Lung (tissue), 12 donors: Measurements from ENCODE around the gene SHF. TPM values are rescaled to one million over a fixed set of nuclear protein-coding genes. Genes with fewer than 3 reads are reported as not detected.
A peak's percentile ranks its signal among the peaks of the same experiment; 100 is the strongest.

Experiments
- ATAC-seq: fragments of 200-7000 bp; cut with Tn5 transposase; one replicate; pipeline ENCODE4 v1.9.1; 2020; ENCODE audit warnings: moderate number of reproducible peaks; ENCODE audit not compliant: insufficient read depth, low FRiP score
- DNase-seq, 3 donors: peaks; one replicate each; pipeline ENCODE4 v3.0.0-alpha.2; 2013 to 2017
- H3K27ac ChIP-seq, 2 donors: one replicate each; pipeline ENCODE4 v1.5.1; 2013; ENCODE audit warnings: mild to moderate bottlenecking in 2 of 2, moderate library complexity in 2 of 2, control low read depth in 1 of 2, inconsistent platforms in 1 of 2, low read depth in 1 of 2, low read length in 1 of 2
- H3K27me3 ChIP-seq, 3 donors: one replicate each; pipeline ENCODE4 v1.5.1; 2013; ENCODE audit warnings: low read length in 2 of 3; ENCODE audit not compliant: control insufficient read depth in 3 of 3, insufficient read depth in 3 of 3
- H3K36me3 ChIP-seq, 4 donors: one replicate each; pipeline ENCODE4 v1.5.1; 2013; ENCODE audit warnings: low read length in 4 of 4, mild to moderate bottlenecking in 1 of 4, moderate library complexity in 1 of 4; ENCODE audit not compliant: control insufficient read depth in 4 of 4, insufficient read depth in 4 of 4
- H3K4me1 ChIP-seq, 5 donors: one replicate each; pipeline ENCODE4 v1.5.1; 2013; ENCODE audit warnings: low read length in 5 of 5, mild to moderate bottlenecking in 2 of 5, moderate library complexity in 1 of 5; ENCODE audit not compliant: control insufficient read depth in 5 of 5, insufficient read depth in 5 of 5
- H3K4me3 ChIP-seq: one replicate; pipeline ENCODE4 v1.5.1; 2013; ENCODE audit warnings: mild to moderate bottlenecking, control low read depth, moderate library complexity
- H3K9ac ChIP-seq, 2 donors: one replicate each; pipeline ENCODE4 v1.5.1; 2013; ENCODE audit warnings: low read length in 2 of 2, control low read depth in 1 of 2; ENCODE audit not compliant: insufficient read depth in 1 of 2
- H3K9me3 ChIP-seq, 4 donors: one replicate each; pipeline ENCODE4 v1.5.1; 2013; ENCODE audit warnings: low read length in 3 of 4, mild to moderate bottlenecking in 1 of 4, moderate library complexity in 1 of 4; ENCODE audit not compliant: control insufficient read depth in 4 of 4, insufficient read depth in 3 of 4
- WGBS, 2 donors: extraction: QIAGEN DNeasy Blood & Tissue Kit; methylation state at CpG; one replicate each; pipeline ENCODE4 v1.1.7; 2013; 5-methylcytosine and 5-hydroxymethylcytosine counted together
- polyA plus RNA-seq, 2 donors: library from polyadenylated mRNA; stranded (reverse); fragments of 200-250 nt; gene quantifications; one replicate each; pipeline ENCODE4 v1.2.1, GENCODE V29; 2013
- total RNA-seq, 2 donors: library from RNA; depleted of rRNA in 1 of 2; stranded (reverse); fragments of >200 nt in 1 of 2; gene quantifications; one replicate each; pipeline ENCODE4 v1.2.1, GENCODE V29; 2014 to 2021
- TF ChIP-seq, protein P1 (sequence below): IDR thresholded peaks from 2 replicates; pipeline ENCODE4 v1.5.1; 2012; ENCODE audit warnings: mild to moderate bottlenecking; ENCODE audit errors: control extremely low read depth, extremely low read depth
- donor health status: control.
- donor health status: control.
- donor health status: Bipolar disorder and iron deficiency.
- donor health status: healthy.
- donor health status: DM: yes; HTN: yes; CAD: no.

The SHF gene
- total and polyA plus RNA-seq, 4 donors: 1.9 to 15.9 (median 4.0) TPM

DNA sequence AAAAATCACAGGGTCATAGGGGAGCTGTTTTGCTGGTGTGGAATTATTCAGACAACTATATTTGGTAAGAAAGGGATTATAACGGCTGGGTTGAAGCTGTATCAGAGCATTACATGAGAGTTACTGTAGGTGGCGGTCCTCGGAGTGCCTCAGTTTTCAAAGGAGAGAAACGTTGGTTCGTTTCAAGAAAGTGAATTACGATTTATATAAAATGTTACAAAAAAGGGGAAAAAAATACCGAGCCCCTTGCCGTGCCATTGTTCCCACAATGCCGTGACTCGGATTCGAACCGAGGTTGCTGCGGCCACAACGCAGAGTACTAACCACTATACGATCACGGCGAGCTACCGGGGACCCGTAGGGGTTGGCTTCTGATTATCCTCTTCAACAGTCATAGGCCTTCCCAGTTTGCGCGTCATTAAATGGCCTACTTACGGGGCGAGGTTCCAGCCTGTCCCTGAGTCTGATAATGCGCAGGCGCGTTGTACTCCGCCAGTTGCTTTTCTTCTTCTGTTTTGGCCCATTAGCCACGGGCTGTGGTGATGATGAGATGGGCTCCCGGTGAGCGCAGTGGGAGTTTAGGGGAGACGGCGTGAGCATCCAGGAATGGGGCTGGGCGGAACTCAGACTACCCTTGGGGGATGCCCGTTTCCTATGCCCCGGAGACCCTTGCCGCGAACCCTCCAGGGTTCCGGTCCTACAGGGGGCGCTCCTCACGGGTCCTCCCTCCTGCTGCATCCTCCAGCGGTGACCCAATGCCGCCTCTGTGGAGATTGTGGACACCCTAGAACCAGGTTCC lies 10.8 kb upstream of the SHF start:
- Histone ChIP-seq H3K9me3 (no peaks in the 10 kb centered on the region), H3K27ac (peak overlapping the region; percentile 71 to 81), H3K4me3 (peak overlapping the region; percentile 48), H3K27me3 (no peaks in the 10 kb centered on the region), H3K4me1 (peaks cover 0 to 3% (median 0%) of the 10 kb centered on the region in 5 donors), H3K36me3 (no peaks in the 10 kb centered on the region), H3K9ac (peak overlapping the region; percentile 59 to 86)
- ATAC-seq (peak; percentile 75), DNase-seq (peak; percentile 98 to 100 (median 99))
- WGBS, 2 donors: 0% methylated on average over 42 of the region's 42 CpGs
- TF ChIP-seq, protein P1, sequence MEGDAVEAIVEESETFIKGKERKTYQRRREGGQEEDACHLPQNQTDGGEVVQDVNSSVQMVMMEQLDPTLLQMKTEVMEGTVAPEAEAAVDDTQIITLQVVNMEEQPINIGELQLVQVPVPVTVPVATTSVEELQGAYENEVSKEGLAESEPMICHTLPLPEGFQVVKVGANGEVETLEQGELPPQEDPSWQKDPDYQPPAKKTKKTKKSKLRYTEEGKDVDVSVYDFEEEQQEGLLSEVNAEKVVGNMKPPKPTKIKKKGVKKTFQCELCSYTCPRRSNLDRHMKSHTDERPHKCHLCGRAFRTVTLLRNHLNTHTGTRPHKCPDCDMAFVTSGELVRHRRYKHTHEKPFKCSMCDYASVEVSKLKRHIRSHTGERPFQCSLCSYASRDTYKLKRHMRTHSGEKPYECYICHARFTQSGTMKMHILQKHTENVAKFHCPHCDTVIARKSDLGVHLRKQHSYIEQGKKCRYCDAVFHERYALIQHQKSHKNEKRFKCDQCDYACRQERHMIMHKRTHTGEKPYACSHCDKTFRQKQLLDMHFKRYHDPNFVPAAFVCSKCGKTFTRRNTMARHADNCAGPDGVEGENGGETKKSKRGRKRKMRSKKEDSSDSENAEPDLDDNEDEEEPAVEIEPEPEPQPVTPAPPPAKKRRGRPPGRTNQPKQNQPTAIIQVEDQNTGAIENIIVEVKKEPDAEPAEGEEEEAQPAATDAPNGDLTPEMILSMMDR: peak; percentile 19

DNA sequence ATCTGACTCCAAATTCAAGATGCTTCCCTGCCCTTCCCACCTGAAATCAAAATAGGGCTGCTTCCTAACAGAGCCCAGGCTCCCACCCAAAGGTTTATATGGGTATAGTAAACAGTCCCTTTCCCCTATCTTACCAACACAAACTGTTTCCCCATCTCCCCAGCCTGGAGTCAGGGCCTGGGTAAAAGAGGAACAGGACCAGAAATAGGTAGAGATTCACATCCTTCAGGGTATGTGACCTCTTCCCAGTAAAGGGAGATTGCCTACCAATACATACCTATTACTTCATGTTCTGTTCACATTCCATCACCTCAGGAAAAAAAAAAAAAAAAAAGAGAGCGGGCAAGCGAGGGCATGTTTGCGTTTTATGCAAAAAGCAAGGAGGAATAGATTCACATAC lies 9.7 kb upstream of the SHF start:
- WGBS, 2 donors: 82 to 93% methylated on average over 3 of the region's 3 CpGs
- no peak overlapping the region for H3K9ac ChIP-seq
- no peak overlapping the region for H3K4me3 ChIP-seq
- no peaks in the 10 kb centered on the region for H3K36me3 ChIP-seq
- DNase-seq: no peak
- no peak overlapping the region for H3K27ac ChIP-seq
- no peaks in the 10 kb centered on the region for H3K27me3 ChIP-seq
- peaks cover 0 to 3% (median 0%) of the 10 kb centered on the region in 5 donors for H3K4me1 ChIP-seq
- no peak for ATAC-seq
- no peaks in the 10 kb centered on the region for H3K9me3 ChIP-seq
- TF ChIP-seq, protein P1: no peak

- Histone ChIP-seq H3K27me3 (no peaks in the 10 kb centered on the region), H3K27ac (peak overlapping the region in 1 of 2 donors; percentile 50), H3K4me3 (no peak overlapping the region), H3K9me3 (no peaks in the 10 kb centered on the region), H3K4me1 (peaks cover 3 to 40% (median 10%) of the 10 kb centered on the region in 5 donors), H3K9ac (no peak overlapping the region), H3K36me3 (no peaks in the 10 kb centered on the region)
- no peak for DNase-seq
- ATAC-seq: no peak
- 1% methylated on average over 19 to 43 of the region's 43 CpGs for WGBS, 2 donors
- TF ChIP-seq, protein P1: no peak
These were observed 230 bp downstream of the SHF start for GRCh38 chr15:45187578-45187893.
